Nucleus accumbens (tissue), 56 donors: Measurements from ENCODE around the gene NUP205.
A peak's percentile ranks its signal among the peaks of the same experiment; 100 is the strongest.

Experiments used
- DNase-seq, 56 donors: peaks; one replicate each; lab custom pipeline; 2025; lab: John Stamatoyannopoulos, UW

Gene NUP205

GRCh38 chr7:135557455-135558336 lies at the start of gene NUP205:
Gene NUP205 (plus strand): TSS chr7:135557917. CDS start chr7:135557945, 28 bp downstream.
- DNase-seq, result peak in 54 of 56 donors; percentile 12 to 85 (median 70)

- peak in 25 of 56 donors; percentile 3 to 72 (median 31) for DNase-seq
These were observed 48.7 kb upstream of the NUP205 start for GRCh38 chr7:135508883-135509588.

GRCh38 chr7:135509589-135509838 lies 48.2 kb upstream of the NUP205 start:
- peak in 1 of 56 donors; percentile 45 for DNase-seq

- DNase-seq, result peak; percentile 76 to 98 (median 95)
These were observed 47.7 kb upstream of the NUP205 start, which contains the start of gene CNOT4 for GRCh38 chr7:135509839-135510591. Gene CNOT4 (minus strand): TSS chr7:135510102. CDS start chr7:135438331, 71,771 bp downstream.

- peak in 18 of 56 donors; percentile 3 to 39 (median 22) for DNase-seq
These were observed 47.0 kb upstream of the NUP205 start for GRCh38 chr7:135510592-135511183.

GRCh38 chr7:135512135-135512887 lies 45.4 kb upstream of the NUP205 start:
- peak in 4 of 56 donors; percentile 5 to 12 (median 6) for DNase-seq

GRCh38 chr7:135514856-135515255 lies 42.9 kb upstream of the NUP205 start:
- DNase-seq, result no peak

GRCh38 chr7:135517060-135517459 lies 40.7 kb upstream of the NUP205 start:
- DNase-seq, result no peak

GRCh38 chr7:135518748-135519147 lies 39.0 kb upstream of the NUP205 start:
- no peak for DNase-seq

- DNase-seq, result no peak
These were observed 38.5 kb upstream of the NUP205 start for GRCh38 chr7:135519233-135519688.

- no peak for DNase-seq
These were observed 37.8 kb upstream of the NUP205 start for GRCh38 chr7:135519871-135520270.

- DNase-seq, result no peak
These were observed 35.2 kb upstream of the NUP205 start for GRCh38 chr7:135522509-135522908.

- DNase-seq, result no peak
These were observed 34.6 kb upstream of the NUP205 start for GRCh38 chr7:135523146-135523545.

- no peak for DNase-seq
These were observed 32.3 kb upstream of the NUP205 start for GRCh38 chr7:135525426-135525825.

GRCh38 chr7:135527025-135527424 lies 30.7 kb upstream of the NUP205 start:
- DNase-seq, result no peak

GRCh38 chr7:135536150-135536549 lies 21.6 kb upstream of the NUP205 start:
- no peak for DNase-seq

GRCh38 chr7:135537453-135537852 lies 20.3 kb upstream of the NUP205 start:
- DNase-seq, result no peak

GRCh38 chr7:135537905-135538304 lies 19.8 kb upstream of the NUP205 start:
- DNase-seq, result no peak

- no peak for DNase-seq
These were observed 19.3 kb upstream of the NUP205 start for GRCh38 chr7:135538376-135538775.

GRCh38 chr7:135539629-135540028 lies 18.1 kb upstream of the NUP205 start:
- no peak for DNase-seq
